Activated CD4-positive, alpha-beta T cell treated with anti-CD3 and anti-CD28 coated beads for 24 hours (primary cell): ENCODE measurements around the gene TUBGCP6.

Experiments used
- DNase-seq, 2 donors: peaks; one replicate each; pipeline ENCODE4 v3.0.0-alpha.2; 2020; ENCODE audit warnings: low read depth in 2 of 2

TUBGCP6 gene

DNA sequence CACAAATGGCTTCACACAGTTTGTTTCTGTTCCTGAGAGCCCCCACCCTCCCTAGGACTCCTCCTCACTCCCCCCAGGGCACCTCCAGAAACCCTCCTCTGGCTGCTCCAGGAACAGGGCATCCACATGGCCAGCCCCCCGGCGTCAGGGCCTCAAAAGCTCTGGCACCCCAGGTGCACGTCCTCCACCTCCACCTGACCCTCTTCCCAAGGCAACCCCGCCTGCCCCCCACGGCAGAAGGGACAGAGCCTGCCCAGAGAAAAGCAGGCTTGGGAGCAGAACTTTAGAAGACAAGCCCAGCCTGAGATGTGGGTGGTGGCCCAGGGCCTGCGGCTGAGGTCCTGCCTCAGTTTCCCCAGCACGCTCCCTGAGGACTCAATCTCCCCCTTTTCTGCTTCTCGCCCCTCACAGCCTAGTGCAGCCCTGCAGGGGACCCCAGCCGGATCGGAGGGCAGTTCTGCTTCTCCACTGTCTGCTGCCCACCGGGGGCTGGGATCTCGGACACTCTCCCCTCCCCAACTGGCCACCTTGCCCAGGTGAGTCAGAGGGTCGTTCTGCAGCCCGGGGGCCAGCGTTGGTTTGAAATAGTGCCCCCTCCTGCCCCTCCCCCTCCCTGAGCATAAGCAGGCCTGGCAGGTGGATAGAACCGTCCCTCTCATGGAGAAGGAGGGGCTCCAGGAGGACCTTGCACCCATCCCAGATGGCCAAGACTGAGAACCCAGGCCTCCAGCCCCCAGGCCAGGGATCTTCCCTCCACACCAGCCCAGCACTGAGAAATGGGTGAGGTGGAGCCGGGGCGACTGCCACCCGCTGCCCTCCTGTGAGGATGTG lies 61.5 kb downstream of the TUBGCP6 start:
- DNase-seq: no peak

DNA sequence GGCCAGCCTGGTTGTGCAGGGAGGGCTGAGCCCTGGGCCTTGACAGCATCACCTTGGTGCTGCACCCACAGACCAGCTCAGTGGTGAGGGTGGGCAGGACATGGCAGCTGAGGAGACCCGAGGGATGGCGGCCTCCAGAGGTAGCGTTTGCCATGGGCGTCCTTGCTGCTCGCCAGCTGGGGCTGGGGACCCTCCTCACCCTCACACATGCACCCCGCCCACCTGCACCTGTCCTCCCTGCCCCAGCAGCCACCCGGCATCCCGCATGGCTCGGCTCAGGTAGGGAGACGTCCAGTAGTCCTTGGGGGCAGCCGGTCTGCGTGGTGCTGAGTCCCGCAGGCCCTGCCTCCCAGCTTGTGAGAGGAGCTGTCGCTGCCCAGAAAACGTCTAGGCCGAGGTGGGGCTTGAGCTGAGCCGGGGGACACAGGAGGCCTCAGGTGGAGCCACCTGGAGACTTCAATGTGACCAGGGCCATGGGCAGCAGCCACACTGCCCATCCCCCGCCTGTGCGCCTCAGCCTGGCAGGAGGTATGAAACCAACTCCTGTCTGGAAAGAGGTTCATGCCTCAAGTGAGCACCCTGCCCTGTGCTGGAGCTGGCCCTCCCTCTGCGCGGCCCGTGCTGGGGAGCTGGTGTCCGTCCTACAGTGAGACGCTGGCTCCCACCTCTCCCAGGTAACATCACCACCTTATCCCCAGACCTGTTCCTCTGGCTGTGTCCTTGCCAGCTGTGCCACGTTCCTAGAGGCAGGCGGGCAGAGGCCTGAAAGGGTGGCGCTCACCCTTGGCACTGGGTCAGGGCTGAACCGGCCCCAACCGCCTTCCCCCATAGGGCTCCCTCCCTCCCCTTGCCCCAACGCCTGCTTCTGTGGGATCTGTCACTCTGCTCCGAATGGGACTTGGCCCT lies 62.4 kb downstream of the TUBGCP6 start:
- DNase-seq: no peak

DNA sequence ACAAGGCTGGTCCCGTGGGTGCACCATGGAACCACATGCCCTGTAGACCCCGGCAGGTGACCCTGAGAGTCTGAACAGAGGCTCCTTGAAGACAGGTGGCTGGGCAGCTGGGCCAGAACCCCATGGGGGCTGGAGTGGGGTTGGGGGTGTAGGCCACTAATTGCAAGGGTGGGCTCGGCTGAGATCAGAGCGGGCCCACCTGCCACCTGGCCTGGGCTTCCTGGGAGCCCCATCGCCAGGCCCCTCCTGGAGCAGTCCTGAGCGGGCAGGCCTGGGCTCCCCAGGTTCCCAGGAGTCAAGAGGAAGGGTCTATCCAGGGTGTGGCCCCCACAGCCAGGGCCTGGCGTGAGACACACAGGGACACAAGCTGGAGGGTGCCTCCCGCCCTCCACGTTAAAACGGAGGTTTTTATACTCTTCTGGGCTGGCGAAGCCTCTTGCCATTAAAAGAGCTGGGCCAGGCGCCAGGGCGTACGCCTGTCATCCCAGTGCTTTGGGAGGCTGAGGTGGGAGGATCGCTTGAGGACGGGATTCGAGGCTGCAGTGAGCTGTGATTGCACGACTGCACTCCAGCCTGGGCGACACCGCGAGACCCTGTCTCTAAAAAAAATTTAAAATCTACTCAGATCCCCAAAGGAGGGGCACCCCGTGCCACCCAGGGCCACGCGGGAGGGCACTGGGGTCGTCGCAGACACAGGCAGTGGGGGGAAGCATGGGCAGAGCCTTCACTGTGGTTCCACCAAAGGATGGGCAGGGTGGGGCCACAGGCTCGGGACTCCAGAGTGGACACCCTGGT lies 63.9 kb downstream of the TUBGCP6 start:
- DNase-seq: no peak

DNA sequence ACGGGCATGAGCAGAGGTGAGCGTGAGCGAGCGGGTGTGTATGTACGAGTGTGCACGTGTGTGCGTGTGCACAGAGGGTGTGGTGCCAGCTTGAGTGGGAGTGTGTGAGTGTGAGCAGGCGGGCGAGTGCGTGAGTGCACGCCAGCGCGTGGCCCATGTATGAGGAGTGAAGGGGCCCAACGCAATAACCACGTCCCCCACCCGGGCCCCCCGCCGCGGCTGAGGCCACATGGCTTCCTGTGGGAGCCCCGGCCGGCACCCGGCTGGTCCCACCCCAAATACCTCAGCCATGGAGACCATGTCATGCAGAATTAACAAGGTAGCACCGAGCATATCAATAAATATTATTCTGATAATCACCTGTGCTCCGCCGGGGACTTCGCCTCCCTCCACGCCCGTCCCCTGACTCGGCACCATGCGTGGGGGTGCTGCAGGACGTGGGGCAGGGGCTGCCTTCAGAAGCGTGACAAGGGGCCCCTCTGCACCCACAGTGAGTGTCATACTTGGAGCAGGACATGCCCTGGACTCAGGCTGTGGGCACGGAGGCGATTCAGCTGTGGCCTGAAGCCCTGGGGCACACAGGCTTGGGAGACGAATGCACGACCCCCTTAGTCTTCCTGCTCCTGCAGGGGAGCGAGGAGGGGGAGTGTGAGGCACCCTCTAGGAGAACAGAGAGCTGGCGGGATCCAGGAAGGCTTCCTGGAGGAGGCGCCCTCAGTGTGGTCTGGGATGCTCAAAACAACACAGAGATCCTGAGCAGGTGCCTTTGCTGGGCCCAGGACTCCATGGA lies 64.7 kb downstream of the TUBGCP6 start:
- no peak for DNase-seq

DNA sequence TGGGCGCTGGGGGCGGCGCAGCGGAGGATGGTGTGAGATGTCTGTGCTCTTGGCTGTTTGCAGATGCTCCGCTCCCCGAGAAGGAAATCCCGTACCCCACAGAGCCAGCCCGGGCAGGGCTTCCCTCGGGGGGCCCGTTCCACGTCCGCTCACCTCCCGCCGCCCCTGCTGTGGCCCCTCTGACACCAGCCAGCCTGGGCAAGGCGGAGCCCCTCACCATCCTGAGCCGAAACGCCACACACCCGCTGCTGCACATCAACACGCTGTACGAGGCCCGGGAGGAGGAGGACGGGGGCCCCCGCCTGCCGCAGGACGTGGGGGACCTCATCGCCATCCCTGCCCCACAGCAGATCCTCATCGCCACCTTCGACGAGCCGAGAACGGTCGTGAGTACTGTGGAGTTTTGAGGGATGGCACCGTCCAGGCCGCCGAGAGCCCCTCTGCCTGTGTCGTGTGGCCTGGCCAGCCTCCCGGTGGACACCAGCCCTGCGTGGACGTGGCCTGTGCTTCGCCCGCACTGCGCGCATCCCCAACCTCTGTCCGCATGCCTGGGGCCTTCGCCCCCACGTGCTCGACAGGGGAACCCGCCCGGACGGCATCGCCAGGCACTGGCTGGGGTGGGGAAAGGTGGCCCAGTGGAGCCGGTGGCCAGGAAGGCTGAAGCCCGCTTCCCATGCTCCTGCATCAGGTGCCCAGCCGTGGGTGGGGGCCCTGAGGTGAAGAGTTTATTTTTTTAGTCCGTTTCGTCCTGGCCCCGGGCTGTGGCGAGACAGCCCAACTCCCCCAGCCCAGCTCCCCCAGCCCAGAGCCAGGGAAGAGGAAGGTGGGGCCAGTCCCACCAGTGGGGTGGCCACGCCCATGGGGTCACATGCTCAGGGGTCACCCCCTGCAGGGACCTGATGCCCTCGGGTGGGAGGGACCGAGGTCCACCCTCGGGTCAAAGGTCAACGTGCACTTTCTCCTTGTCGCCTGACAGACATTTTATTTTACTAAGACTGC lies 65.7 kb downstream of the TUBGCP6 start:
- DNase-seq: no peak

DNA sequence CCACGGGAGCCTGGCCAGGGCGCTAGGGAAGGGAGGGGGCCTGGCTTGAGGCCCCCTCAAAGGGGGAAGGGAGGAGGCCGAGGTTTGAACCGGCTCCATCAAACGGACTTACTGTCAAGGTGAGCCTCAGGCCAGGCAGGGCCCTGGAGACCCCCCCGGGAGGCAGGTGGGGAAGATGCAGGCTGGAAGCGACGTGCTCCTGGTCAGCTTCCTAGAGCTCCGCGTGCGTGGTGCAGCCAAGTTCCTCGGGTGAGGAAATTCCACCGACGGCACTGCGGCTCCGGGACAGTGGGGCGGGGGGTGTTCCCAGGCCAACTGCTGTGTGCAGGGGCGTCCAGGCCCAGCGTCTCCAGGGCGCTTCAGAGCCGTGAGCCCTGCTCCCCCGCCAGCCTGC lies 66.4 kb downstream of the TUBGCP6 start:
- no peak for DNase-seq

DNA sequence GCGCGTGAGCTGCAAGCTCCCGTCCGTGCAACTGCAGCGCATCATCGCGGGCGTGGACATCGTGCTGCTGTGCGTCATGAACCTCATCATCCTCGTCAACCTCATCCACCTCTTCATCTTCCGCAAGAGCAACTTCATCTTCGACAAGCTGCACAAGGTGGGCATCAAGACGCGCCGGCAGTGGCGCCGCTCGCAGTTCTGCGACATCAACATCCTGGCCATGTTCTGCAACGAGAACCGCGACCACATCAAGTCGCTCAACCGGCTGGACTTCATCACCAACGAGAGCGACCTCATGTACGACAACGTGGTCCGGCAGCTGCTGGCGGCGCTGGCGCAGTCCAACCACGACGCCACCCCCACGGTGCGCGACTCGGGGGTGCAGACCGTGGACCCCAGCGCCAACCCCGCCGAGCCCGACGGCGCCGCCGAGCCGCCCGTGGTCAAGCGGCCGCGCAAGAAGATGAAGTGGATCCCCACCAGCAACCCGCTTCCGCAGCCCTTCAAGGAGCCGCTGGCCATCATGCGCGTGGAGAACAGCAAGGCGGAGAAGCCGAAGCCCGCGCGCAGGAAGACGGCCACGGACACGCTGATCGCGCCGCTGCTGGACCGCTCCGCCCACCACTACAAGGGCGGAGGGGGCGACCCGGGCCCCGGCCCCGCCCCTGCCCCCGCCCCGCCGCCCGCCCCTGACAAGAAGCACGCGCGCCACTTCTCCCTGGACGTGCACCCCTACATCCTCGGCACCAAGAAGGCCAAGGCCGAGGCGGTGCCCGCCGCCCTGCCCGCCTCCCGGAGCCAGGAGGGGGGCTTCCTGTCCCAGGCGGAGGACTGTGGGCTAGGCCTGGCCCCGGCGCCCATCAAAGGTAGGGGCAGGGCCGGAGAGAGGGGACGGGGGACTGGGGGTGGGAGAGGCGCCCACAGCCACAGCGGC lies 67.0 kb downstream of the TUBGCP6 start:
- DNase-seq: no peak

DNA sequence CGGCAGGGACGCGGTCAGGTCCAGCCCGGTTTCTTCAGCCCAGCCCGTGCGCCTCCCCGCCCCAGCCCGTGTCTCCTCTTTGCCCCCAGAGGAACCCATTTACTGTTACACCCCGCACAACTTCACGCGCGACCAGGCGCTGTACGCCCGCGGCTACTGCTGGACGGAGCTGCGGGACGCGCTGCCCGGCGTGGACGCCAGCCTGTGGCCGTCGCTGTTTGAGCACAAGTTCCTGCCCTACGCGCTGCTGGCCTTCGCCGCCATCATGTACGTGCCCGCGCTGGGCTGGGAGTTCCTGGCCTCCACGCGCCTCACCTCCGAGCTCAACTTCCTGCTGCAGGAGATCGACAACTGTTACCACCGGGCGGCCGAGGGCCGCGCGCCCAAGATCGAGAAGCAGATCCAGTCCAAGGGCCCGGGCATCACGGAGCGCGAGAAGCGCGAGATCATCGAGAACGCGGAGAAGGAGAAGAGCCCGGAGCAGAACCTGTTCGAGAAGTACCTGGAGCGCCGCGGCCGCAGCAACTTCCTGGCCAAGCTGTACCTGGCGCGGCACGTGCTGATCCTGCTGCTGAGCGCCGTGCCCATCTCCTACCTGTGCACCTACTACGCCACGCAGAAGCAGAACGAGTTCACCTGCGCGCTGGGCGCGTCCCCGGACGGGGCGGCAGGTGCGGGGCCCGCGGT lies 67.8 kb downstream of the TUBGCP6 start:
- DNase-seq: no peak

DNA sequence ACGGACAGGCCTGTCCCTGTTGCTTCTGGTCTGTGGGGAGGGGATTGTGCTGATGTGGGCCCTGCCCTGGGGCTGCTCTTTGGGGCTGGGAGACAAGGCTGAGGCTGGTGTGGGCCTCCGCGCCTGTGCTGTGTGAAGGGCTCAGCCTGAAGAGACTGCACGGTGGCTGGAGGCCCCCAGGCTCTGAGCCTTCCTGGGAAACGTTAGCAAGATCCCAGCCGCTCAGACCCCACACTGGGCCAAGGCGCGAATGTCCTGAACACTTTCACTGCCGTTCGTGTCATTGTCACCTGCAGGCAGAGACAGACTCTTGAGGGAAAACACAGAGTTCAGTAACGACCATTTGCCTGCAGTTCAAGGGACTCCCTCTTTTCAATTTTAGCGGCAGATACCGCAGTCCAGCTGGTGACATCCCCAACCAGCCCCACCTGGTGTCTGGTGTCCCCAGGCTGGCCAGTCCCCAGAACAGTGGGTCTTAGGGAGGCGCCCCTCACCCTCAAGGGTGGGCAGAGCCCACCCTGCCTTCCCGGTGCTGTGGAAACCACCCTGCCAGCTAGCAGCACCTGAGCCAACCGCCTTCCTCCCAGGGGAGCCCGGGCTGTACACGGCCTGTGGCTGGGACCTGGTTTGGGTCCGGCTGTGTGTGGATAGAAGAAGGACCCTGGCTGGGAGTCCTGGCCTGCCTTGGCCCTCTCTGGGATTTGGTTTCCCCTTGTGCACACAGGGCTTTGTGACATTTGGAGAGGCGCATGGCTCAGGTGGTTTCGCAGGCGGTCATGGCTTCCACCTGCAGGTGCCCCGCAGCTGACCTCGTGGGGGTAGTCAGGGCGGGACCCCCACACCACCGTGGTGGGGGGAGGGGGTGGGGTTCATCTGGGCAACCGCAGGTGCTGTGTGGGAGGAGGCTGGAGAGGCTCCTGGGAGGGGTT lies 68.6 kb downstream of the TUBGCP6 start:
- no peak for DNase-seq

DNA sequence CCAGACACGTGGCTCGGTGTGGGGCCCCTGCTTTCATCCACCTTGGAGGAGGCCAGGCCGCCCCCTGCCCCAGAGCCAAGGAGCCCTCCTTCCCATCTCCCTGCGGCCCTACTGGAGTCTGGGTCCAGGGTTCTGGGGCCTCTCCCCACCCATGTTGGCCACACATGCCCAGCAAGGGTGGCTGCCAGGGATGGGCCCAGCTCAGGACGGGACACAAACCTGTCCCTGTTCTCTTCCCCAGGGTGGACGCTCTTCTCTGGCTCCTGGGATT lies 69.7 kb downstream of the TUBGCP6 start:
- DNase-seq: no peak

DNA sequence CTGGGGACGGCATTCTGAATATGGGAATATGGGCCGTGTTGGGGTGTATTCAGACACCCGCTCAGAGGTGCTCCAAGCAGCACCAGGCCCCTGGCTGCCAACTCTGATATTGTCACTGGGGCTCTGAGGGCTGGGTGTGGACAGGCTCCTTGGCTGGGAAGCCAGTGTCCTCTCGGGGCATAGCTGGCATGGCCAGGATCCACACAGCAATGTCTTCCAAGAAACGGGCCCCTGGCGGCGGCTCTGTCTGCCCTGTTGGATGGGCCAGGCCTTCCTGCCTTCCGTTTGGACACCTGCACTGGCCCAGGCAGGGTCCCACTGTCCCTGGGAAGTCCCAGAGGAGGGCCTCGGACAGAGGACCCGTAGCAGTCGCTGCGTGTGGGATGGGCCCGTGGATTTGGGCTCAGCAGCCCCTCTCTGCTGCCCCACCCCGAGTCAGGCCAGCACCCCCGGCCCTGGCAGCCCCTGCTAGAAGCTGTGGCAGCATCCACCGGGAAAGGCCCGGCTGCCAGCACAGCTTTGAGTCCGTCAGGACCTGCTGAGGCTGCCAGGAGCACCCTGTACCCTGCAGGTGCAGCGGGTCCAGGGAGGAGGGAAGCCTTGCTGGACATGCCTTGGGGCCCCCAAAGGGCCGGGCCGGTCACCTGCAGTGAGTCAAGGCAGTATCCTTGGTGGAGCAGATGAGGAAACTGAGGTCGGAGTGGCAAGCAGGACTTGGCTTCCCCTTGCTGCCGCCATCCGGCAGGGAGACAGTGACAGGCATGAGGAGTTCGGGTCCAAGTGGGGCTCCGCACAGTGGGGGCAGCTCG lies 70.2 kb downstream of the TUBGCP6 start:
- no peak for DNase-seq

DNA sequence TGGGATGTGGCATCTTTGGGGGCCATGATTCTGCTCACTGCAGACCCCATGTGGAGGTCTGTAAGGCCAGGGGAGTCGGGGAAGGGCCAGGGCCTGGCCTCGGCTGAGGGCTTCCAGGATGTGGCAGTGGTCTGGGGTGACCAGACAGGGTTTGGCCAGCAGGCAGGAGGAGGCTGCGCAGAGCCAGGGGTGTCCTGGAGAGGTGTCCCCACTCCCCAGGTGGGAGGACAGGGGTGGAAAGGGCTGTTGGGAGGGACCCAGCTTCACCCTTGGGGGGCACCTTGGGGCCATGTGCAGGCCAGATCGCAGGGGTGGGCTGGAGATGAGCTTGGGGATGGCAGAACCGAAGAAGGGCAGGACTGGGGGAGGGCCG lies 70.9 kb downstream of the TUBGCP6 start:
- no peak for DNase-seq

DNA sequence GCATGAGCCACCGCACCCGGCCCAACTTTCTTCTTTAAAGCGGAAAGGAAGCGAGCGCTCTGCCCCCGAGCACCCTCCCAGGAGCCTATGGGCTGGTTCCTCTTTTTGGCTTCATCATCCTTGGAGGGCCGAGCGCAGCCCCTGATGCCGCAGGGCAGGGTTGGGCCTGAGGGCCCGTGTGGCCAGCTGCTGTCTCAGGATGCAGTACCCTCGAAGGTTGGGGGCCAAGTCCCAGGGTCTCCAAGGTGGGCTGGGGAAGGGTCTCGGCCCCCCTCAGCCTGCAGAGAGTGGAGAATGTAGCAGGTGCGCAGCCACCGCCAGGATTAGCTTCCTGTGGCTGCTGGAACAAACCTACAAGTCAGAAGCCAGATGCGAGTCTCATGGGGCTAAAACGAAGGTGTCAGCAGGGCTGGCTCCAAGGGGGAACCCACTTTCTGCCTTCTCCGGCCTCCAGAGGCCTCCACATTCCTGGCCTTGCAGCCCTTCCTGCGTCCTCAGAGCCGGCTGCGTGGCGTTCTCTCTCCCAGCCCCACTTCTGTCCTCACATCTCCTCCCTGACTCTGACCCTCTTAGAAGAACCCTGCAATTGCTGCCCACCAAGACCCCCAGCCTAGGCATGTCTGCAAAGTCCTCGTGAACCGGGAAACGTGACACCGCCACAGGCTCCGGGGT lies 71.4 kb downstream of the TUBGCP6 start:
- DNase-seq: no peak

DNA sequence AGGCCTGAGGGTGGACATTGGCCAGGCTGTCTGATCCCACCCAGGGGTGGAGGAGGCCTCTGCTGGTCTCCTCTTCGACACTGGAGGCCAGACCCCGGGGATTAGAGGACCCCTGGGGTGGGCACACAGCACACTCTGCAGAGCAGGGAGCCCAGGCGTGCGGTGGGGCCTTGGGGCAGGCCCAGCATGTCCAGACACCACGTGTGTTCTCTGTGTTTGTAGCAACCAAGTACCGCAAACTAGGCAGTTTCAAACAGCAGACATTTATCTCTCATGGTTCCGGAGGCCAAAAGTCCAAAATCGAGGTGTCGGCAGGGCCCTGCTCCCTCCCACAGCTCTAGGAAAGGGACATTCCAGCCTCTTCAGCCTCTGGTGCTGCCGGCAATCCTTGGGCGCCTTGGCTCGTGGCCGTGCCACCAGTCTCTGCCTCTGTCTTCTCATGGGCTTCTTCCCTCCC lies 72.8 kb downstream of the TUBGCP6 start:
- no peak for DNase-seq

DNA sequence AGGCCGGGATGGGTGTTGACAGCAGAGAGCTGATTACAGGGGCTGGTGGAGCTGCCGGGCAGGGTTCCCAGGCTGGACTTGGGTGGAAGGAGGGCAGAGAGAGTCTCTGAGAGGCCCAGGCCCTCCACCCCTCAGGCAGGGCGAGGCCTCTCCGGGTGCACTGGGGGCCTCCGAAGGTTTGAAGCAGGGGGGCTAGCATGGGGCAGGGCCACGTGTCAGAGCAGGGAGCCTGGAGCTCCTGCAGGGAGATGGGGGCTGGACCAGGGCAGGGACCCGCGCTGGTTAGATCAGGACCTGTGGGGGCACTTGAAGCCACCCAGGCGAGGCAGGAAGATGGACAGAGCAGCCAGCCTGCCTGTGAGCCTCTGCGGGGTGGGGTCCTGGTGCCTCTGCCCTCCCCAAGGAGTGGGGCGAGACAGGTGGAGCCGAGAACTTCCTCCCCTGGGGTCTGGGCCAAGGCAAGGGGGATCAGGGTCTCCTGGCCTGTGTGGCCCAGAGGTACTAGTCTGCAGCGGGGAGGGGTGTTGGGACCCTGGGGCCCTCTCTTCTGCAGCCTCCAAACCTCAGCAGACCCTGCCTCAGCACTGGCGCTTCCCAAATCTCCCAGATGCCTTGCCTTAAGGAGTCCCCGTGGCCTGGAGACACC lies 73.4 kb downstream of the TUBGCP6 start:
- DNase-seq: no peak
